Fibroblast of lung (primary cell): Measurements from ENCODE around the gene MAPK4.

Experiments used
- CTCF ChIP-seq, 2 donors: IDR thresholded peaks in 1 of 2; conservative IDR thresholded peaks in 1 of 2; 1 replicate in 1 of 2; 2 replicates in 1 of 2; pipeline ENCODE4 v1.5.1; 2011 to 2012; ENCODE audit warnings: low read length in 2 of 2, control low read depth in 1 of 2, inconsistent platforms in 1 of 2, low read depth in 1 of 2, mild to moderate bottlenecking in 1 of 2
- EZH2 ChIP-seq: IDR thresholded peaks from 2 replicates; pipeline ENCODE4 v1.5.1; 2012; ENCODE audit warnings: low read length, control low read depth, mild to moderate bottlenecking; ENCODE audit errors: missing control alignments

- no peak for TF ChIP-seq EZH2
- TF ChIP-seq CTCF (conservative IDR thresholded peaks at IDR 0.05 in 1 of 2, IDR thresholded peaks at IDR 0.05 in 1 of 2; ENCODE audit: low read depth in 1 of 2, low read length in 2 of 2), result no peak
Measured at GRCh38 chr18:50594942-50595341, 35.1 kb downstream of the MAPK4 start.
